GM23248 (cell line): ENCODE measurements around the gene CAMTA1. TPM values are rescaled to one million over a fixed set of nuclear protein-coding genes. Genes with fewer than 3 reads are reported as not detected.

Experiments used
- DNase-seq: peaks from one replicate; pipeline ENCODE4 v3.0.0-alpha.2; 2015
- H2AFZ ChIP-seq: fragments of 200-600 bp; sonication (generic); 2 replicates; pipeline ENCODE4 v1.6.1; 2016; ENCODE audit warnings: antibody characterized with exemption
- H3F3A ChIP-seq: fragments of 200-600 bp; sonication (generic); 2 replicates; pipeline ENCODE4 v1.6.1; 2016; ENCODE audit warnings: mild to moderate bottlenecking, antibody characterized with exemption, mixed run types; ENCODE audit not compliant: insufficient read depth
- H3K27ac ChIP-seq: fragments of 200-600 bp; sonication (generic); 2 replicates; pipeline ENCODE4 v1.5.1; 2016; ENCODE audit warnings: mild to moderate bottlenecking
- H3K27me3 ChIP-seq: fragments of 200-600 bp; sonication (generic); replicated peaks from 2 replicates; pipeline ENCODE4 v1.6.1; 2016; ENCODE audit warnings: mild to moderate bottlenecking; ENCODE audit not compliant: insufficient read depth
- H3K36me3 ChIP-seq: fragments of 200-600 bp; sonication (generic); 2 replicates; pipeline ENCODE4 v1.6.1; 2016; ENCODE audit warnings: low read depth, mild to moderate bottlenecking
- H3K4me1 ChIP-seq: fragments of 200-600 bp; sonication (generic); 2 replicates; pipeline ENCODE4 v1.6.1; 2016; ENCODE audit warnings: mild to moderate bottlenecking; ENCODE audit not compliant: insufficient read depth
- H3K4me2 ChIP-seq: fragments of 200-600 bp; sonication (generic); one replicate; pipeline ENCODE4 v1.6.1; 2016; ENCODE audit warnings: mild to moderate bottlenecking; ENCODE audit not compliant: unreplicated experiment
- H3K4me3 ChIP-seq: fragments of 200-600 bp; sonication (generic); 2 replicates; pipeline ENCODE4 v1.5.1; 2016; ENCODE audit warnings: mild to moderate bottlenecking
- H3K79me2 ChIP-seq: fragments of 200-600 bp; sonication (generic); 2 replicates; pipeline ENCODE4 v1.6.1; 2016; ENCODE audit warnings: mild to moderate bottlenecking; ENCODE audit not compliant: insufficient read depth
- H3K9ac ChIP-seq: fragments of 200-600 bp; sonication (generic); 2 replicates; pipeline ENCODE4 v1.6.1; 2016; ENCODE audit warnings: mild to moderate bottlenecking
- H3K9me2 ChIP-seq: fragments of 200-600 bp; sonication (generic); 2 replicates; pipeline ENCODE4 v1.6.1; 2016; ENCODE audit warnings: mixed run types, mild to moderate bottlenecking, moderate library complexity; ENCODE audit not compliant: insufficient read depth
- H3K9me3 ChIP-seq: fragments of 200-600 bp; sonication (generic); one replicate; pipeline ENCODE4 v1.6.1; 2017; ENCODE audit warnings: low read depth
- H4K20me1 ChIP-seq: fragments of 200-600 bp; sonication (generic); 2 replicates; pipeline ENCODE4 v1.6.0; 2016; ENCODE audit not compliant: insufficient read depth
- EZH2 ChIP-seq: fragments of 200-600 bp; sonication (generic); IDR thresholded peaks from 2 replicates; pipeline ENCODE4 v1.6.1; 2018; ENCODE audit warnings: antibody characterized with exemption, mild to moderate bottlenecking; ENCODE audit not compliant: insufficient read depth, poor library complexity, severe bottlenecking
- EZH2phosphoT487 ChIP-seq: fragments of 200-600 bp; sonication (generic); IDR thresholded peaks from 2 replicates; pipeline ENCODE4 v1.6.1; 2018; ENCODE audit warnings: antibody characterized with exemption, moderate library complexity, mild to moderate bottlenecking, low read depth; ENCODE audit not compliant: insufficient read depth
- WGBS, 2 experiments: methylation state at CpG; one replicate each; pipeline ENCODE4 v1.1.6; 2015 to 2017; ENCODE audit warnings: low lambda C conversion rate in 2 of 2, low coverage in 1 of 2; ENCODE audit errors: missing lambda C conversion rate in 2 of 2; 5-methylcytosine and 5-hydroxymethylcytosine counted together
- in situ Hi-C: fragments of 300-500 bp; cut with MboI; formaldehyde crosslinking; loops from 2 replicates; pipeline ENCODE4 v1.15.0; 2020
- polyA plus RNA-seq: library from polyadenylated mRNA; unstranded; fragments of >200 nt; fragmentation: Nextera tagmentation; extraction: Ambion mirVana; gene quantifications from 2 replicates; pipeline ENCODE4 v1.2.1, GENCODE V29; 2016
- total RNA-seq: library from RNA; depleted of rRNA; stranded (reverse); fragments of >200 nt; shearing (Covaris generic); gene quantifications from 2 replicates; pipeline ENCODE4 v1.2.3, GENCODE V29; 2014

Gene CAMTA1
- total and polyA plus RNA-seq, 2 experiments from 2014 or later, result 50.1 to 165 TPM

DNA sequence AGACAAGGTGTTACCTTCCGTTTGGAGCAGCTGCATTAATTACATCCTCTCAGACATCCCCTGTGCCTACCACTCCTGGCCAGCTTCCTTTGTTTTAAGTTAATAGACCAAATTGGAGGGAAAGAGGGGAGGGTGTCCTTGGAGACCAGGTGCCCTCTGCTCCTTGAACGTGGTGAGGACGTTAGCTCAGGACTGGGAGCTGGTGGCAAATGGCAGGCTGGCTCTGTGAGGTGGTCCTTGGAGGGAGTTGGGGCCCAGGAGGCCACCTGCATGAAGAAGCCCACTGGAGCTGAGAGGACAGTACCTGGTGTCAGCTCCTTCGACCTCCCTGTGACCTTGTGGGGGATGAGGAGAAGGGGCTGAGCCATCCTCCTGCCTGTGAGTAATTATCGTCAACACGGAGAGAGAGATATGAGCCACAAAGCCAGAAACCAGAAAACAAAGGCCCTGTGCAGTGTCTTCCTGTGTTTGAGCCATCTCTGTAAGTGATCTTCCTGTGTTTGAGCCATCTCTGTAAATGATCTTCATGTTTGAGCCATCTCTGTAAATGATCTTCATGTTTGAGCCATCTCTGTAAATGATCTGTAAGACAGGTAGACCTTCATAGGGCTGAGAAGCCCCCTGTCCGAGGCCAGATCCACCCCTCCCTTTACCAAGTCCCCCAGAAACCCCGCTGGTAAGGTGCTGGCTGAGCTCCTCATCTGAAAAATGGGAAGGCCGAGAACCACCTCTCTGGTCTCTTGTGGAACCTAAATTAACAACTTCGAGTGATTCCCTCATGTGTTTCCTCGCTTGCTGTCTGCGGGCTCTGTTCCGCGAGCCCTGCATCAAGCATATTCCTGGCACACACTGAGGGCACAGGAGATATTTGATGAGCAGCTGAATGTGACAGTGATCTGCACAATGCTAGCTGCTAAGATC, 126.0 kb downstream of the CAMTA1 start:
- no peak overlapping the region for H3K27ac ChIP-seq
- H3K36me3 ChIP-seq, result no peaks in the 10 kb centered on the region
- 68% methylated on average over 14 of the region's 14 CpGs for WGBS, 2 experiments
- H3K27me3 ChIP-seq, result no peaks in the 10 kb centered on the region
- no peaks in the 10 kb centered on the region for H3K9me2 ChIP-seq
- H2AFZ ChIP-seq, result no peak overlapping the region
- H3K4me2 ChIP-seq, result no peak overlapping the region
- no peaks in the 10 kb centered on the region for H3K4me1 ChIP-seq
- no peaks in the 10 kb centered on the region for H3K79me2 ChIP-seq
- H3K4me3 ChIP-seq, result no peak overlapping the region
- no peak overlapping the region for H3K9ac ChIP-seq
- no peaks in the 10 kb centered on the region for H4K20me1 ChIP-seq
- in situ Hi-C loops, result no loop called here
- no peaks in the 10 kb centered on the region for H3K9me3 ChIP-seq
- DNase-seq, result no peak
- no peaks in the 10 kb centered on the region for H3F3A ChIP-seq
- TF ChIP-seq EZH2phosphoT487 (no peak), EZH2 (no peak)

DNA sequence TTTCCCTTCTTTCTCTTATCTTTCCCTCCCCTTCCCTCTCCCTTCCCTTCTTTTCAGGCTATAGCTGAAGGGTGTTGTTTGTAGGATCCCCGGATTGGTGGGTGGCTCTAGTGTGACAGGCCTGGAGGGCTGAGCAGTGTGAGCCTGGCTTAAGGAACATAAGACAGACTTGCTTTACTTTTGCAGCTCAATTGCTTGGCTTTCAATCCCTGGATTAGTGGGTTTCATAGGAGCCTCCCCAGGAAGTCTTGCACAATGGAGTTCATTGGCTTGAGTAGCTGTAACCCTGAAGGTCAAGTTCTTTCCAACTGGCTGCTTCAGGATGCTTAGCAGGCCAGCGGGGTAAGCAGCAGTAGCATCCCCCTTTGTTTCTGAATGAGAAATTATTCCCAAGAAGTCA, 126.7 kb downstream of the CAMTA1 start:
- DNase-seq, result no peak
- Histone ChIP-seq H3K79me2 (no peaks in the 10 kb centered on the region), H3K9ac (no peak overlapping the region), H3K9me2 (no peaks in the 10 kb centered on the region), H2AFZ (no peak overlapping the region), H3K9me3 (no peaks in the 10 kb centered on the region), H3K27me3 (no peaks in the 10 kb centered on the region), H3K4me1 (no peaks in the 10 kb centered on the region), H3K27ac (no peak overlapping the region), H3K4me3 (no peak overlapping the region), H3K4me2 (no peak overlapping the region), H3K36me3 (no peaks in the 10 kb centered on the region), H3F3A (no peaks in the 10 kb centered on the region), H4K20me1 (no peaks in the 10 kb centered on the region)
- TF ChIP-seq EZH2 (no peak), EZH2phosphoT487 (no peak)
- WGBS, 2 experiments, result 72 to 74% methylated on average over 2 of the region's 2 CpGs
- in situ Hi-C loops, result no loop called here

DNA sequence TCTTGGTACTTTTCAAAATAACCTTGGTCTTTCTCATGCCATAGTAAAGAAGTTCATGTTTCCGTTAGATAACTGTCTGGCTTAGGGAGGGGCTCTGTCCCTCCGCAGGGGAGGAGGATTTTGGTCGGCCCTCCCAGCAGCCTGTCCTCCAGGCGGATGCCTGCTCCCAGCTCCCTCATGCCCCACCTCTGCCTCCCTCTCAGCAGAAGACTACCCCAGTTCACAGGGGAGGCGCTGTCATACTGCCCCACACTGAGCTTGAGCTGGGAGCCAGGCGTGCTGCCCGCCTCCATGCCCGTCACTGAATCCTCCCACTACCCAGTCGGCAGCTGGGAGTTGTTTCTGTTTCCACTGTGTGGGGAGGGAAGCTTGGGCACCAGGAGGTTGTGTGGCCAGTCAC, 127.3 kb downstream of the CAMTA1 start:
- in situ Hi-C loops, result no loop called here
- TF ChIP-seq EZH2phosphoT487 (no peak), EZH2 (no peak)
- no peak overlapping the region for H3K4me2 ChIP-seq
- H3K4me1 ChIP-seq, result no peaks in the 10 kb centered on the region
- no peaks in the 10 kb centered on the region for H3K79me2 ChIP-seq
- H3K9ac ChIP-seq, result no peak overlapping the region
- H3K27ac ChIP-seq, result no peak overlapping the region
- 81 to 82% methylated on average over 8 to 9 of the region's 9 CpGs for WGBS, 2 experiments
- no peaks in the 10 kb centered on the region for H4K20me1 ChIP-seq
- H3K9me2 ChIP-seq, result no peaks in the 10 kb centered on the region
- no peaks in the 10 kb centered on the region for H3K36me3 ChIP-seq
- H3F3A ChIP-seq, result no peaks in the 10 kb centered on the region
- no peaks in the 10 kb centered on the region for H3K9me3 ChIP-seq
- H3K4me3 ChIP-seq, result no peak overlapping the region
- H3K27me3 ChIP-seq, result no peaks in the 10 kb centered on the region
- DNase-seq, result no peak
- no peak overlapping the region for H2AFZ ChIP-seq

DNA sequence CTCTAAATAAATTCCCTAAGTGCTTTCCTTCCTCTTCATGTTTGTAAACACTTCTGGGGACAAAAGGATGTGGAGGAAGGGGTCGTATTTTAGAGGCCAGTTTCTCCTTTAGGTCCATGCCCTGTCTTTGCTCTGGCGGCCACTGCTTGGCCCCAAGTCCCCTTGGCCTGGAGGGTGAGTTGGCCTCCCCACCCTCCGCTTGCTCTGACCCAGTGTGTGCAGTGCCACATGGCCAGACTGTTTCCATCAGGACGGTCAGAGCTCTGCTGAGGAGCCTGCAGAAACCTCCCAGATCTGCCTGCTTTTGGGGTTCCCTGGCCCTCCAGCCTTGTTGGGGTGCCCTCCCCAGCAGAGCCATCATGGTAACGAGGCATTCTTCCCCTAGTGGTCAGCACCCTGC, 127.8 kb downstream of the CAMTA1 start:
- no peak overlapping the region for H3K9ac ChIP-seq
- no peaks in the 10 kb centered on the region for H3K27me3 ChIP-seq
- no peak overlapping the region for H3K4me3 ChIP-seq
- H3K27ac ChIP-seq, result no peak overlapping the region
- in situ Hi-C loops, result no loop called here
- H4K20me1 ChIP-seq, result no peaks in the 10 kb centered on the region
- H2AFZ ChIP-seq, result no peak overlapping the region
- WGBS, 2 experiments, result 67 to 70% methylated on average over 5 of the region's 5 CpGs
- no peaks in the 10 kb centered on the region for H3K36me3 ChIP-seq
- H3K9me3 ChIP-seq, result no peaks in the 10 kb centered on the region
- H3K4me2 ChIP-seq, result no peak overlapping the region
- TF ChIP-seq EZH2phosphoT487 (no peak), EZH2 (no peak)
- no peaks in the 10 kb centered on the region for H3K79me2 ChIP-seq
- no peaks in the 10 kb centered on the region for H3K4me1 ChIP-seq
- H3K9me2 ChIP-seq, result no peaks in the 10 kb centered on the region
- no peak for DNase-seq
- H3F3A ChIP-seq, result 0 out of 2 replicates have a peak, but pooled peaks cover 3% of the 10 kb centered on the region
